GM10266 (cell line): ENCODE data around the gene HEMK1.

Experiments used
- DNase-seq: peaks from one replicate; pipeline ENCODE4 v3.0.0; 2012; ENCODE audit errors: extremely low spot score
- TF ChIP-seq, protein P1 (sequence below): IDR thresholded peaks from 2 replicates; pipeline ENCODE4 v1.5.1; 2012; ENCODE audit warnings: mild to moderate bottlenecking, low read depth; ENCODE audit not compliant: control insufficient read depth, insufficient read depth; ENCODE audit errors: missing control alignments

The HEMK1 gene, protein sequence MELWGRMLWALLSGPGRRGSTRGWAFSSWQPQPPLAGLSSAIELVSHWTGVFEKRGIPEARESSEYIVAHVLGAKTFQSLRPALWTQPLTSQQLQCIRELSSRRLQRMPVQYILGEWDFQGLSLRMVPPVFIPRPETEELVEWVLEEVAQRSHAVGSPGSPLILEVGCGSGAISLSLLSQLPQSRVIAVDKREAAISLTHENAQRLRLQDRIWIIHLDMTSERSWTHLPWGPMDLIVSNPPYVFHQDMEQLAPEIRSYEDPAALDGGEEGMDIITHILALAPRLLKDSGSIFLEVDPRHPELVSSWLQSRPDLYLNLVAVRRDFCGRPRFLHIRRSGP

DNA sequence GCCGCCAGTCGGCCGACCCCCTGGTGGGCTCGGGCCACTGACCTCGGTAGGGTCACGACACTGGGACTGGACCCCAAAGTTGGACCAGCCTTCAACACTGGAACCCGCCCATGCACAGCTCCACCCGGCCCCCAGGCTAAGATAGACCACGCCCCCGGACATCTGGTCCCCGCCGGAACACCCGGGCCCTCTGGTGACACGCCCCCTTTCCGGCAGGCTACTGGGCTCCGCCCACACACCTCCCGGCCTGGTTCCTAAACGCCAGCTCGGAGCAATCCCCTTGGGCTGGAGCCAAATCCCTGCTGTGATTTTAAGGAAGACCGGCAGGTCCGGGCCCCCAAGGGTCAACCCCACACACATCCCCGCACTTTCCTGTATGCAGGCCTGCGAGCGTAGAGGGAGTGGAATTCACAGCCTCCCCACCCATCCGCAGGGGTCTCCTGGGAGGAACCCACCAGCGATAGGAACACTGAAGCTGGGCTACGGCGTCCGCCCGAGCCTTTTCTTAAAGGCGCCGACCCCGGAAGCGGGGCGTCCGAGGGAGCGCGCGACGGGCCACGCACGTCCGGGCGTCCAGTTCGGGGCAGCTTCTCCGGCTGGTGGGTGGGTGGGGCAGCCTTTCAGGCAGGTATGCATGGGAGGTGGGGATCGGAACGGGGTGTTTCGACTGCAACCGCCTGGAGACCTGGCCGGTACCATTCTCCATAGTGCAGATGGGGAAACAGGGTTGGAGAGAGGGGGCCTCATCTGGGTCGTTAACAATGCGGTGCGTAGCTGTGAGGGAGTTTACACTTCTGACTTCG is at the start of gene HEMK1:
HEMK1 (plus strand) TSS at position 576 of the 803 bp plus-strand sequence. CDS start 1,583 bp downstream, outside the sequence.
- DNase-seq = peak; percentile 98

DNA sequence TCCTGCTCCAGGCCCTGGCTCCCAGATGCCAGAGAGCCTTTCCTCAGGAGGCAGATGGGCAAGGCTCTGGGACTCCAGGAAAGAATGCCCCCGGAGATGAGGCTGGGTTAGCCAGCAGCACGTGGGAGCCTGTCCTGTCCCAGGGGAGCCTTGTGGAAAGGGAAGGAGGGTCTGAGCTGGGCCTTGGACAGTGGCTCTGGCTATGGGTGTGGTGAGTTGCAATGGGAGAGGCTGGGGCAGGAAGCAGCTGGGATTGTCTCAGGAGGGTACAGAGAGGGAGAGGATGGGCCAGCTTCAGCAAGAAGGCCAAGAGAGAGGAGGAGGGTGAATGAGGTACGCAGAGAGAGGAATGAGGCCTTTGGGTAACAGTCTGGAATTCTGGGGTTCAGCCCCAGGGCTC is 48.5 kb upstream of the HEMK1 start:
- no peak for DNase-seq
- TF ChIP-seq, protein P1, sequence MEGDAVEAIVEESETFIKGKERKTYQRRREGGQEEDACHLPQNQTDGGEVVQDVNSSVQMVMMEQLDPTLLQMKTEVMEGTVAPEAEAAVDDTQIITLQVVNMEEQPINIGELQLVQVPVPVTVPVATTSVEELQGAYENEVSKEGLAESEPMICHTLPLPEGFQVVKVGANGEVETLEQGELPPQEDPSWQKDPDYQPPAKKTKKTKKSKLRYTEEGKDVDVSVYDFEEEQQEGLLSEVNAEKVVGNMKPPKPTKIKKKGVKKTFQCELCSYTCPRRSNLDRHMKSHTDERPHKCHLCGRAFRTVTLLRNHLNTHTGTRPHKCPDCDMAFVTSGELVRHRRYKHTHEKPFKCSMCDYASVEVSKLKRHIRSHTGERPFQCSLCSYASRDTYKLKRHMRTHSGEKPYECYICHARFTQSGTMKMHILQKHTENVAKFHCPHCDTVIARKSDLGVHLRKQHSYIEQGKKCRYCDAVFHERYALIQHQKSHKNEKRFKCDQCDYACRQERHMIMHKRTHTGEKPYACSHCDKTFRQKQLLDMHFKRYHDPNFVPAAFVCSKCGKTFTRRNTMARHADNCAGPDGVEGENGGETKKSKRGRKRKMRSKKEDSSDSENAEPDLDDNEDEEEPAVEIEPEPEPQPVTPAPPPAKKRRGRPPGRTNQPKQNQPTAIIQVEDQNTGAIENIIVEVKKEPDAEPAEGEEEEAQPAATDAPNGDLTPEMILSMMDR = no peak

More for the DNA sequence above, at the start of gene HEMK1:
- TF ChIP-seq, protein P1 = no peak

DNA sequence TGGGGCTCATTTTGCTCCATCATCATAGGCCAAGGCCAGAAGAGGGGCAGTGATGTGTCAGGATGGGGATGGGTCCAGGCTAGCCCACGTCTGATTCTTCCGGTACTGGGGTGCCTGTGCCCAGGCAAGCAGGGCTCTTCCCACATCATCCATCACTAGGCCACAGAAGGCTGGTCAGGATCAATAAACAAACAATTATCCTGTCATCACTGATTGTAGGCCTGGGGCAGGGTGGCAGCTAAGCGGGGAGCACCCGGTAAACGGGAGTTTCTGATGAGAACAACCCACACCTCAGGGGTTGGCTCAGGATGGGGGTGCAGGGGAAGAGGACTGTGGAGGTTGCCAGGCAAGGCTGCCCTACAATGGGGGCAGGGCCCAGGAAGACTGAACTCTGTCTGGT is 47.8 kb upstream of the HEMK1 start:
- DNase-seq = no peak
- TF ChIP-seq, protein P1 = no peak

DNA sequence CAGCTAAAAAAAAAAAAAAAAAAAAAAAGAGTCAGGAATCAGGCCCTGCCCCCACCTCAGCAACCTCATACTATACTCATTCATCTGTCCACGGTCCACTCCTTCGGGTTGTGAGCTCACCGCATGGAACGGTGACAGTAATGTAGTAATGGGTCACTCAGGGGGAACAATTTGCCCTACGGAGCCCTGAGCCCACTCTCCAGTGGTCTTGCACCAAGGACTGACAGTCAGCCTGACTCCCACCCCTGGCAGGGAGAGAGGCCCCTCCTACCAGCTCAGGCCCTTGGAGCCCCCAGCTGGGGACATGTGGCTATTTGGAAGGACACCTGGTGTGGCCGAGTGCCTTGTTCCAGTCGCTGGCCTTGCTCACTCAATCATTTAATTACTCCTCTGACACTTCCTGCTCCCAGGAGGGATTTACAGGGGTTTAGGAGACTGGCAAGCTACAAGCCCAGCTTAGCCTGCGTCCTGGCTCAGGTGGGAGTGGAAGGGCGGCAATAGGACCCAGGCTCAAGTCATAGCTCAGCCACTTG is 46.0 kb upstream of the HEMK1 start:
- DNase-seq = no peak
- TF ChIP-seq, protein P1 = no peak

DNA sequence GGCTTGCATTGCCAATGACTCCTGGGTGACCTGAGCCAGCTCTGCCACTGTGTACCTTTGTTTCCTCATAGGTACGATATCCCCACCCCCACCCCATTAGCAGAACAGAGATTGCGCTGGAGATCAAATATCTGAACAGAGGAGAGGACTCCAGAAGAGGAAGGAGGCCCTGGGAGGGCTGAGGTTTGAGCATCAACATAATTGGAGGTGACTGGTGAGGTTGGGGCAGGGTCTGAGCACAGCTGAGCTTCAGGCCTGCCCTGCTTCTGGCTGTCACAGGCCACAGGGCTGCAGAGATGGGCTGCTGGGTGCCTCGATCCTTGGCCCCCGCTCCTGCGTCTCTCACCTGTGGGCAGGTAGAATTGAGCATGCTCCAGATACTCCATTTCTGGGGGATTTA is 44.6 kb upstream of the HEMK1 start:
- no peak for DNase-seq
- TF ChIP-seq, protein P1 = no peak

DNA sequence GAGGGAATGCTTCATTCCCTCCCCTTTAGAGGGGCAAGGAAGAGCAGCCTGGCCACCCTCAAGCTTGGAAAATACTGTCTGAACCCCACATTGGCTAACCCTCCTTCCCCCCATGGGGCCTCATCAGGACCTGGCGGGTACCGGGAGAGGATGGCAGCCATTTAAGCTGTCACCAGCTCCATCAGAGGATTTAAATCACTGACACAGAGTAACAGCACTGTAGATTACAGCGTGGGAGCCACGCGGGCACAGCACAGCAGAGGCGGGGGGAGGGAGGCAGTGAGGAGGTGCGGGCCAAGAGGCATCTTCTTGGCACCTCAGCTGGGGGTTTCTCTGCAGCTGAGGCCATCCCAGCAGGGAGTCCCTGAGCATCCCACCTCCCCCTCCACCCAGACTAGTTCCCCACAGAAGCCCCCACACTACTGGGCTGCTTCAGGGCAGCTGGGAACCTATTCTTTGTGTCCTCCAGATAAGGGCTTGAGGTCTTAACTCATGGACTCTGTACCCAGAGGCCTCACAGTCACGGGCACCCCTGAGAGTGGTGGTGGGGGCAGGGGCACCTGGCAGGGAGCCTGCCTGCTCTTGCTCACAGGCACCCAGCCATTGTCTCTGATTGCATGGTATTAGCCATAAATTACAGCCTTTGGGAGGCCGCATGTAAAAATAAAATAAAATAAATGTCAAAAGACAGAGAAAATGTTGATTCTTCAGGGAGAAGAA is 44.0 kb upstream of the HEMK1 start:
- TF ChIP-seq, protein P1 = no peak
- no peak for DNase-seq
